H54 (cell line): ENCODE data around the gene YARS1.
"Not testable (repeated sequence)": the region's sequence is repeated elsewhere in the genome, so short reads cannot be mapped to it uniquely, and the experiment has no call there.

Source experiments
- DNase-seq: peaks from one replicate; pipeline ENCODE4 v3.0.0; 2011; ENCODE audit warnings: low spot score, mixed read lengths; ENCODE audit not compliant: insufficient read length
- FAIRE-seq: peaks from 3 replicates; lab custom pipeline; 2011; peaks lifted over from hg19 to GRCh38; lab: Jason Lieb, UNC
- POLR2A ChIP-seq: IDR thresholded peaks from 2 replicates; pipeline ENCODE4 v1.6.1; 2011; ENCODE audit warnings: low read depth, mild to moderate bottlenecking, low read length

The YARS1 gene

DNA sequence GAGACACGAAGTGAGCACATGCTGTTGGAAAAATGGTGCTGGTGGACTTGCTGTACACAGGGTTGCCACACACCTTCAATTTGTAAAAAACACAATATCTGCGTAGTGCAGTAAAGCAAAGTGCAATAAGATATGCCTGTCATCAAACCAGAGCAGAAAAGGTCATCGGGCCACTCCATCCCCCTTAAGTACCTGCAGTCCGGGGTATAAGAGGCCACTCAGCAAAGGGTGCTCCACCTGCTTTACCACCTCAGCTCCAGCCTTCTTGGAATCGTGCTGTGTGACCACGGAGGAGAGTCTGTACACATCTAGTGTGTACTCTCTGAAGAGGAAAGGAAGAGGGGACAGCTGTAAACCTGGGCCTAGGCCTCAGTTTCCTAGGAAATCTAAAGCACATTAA, 10.9 kb downstream of the YARS1 start:
- FAIRE-seq, result no peak
- DNase-seq, result no peak
- TF ChIP-seq POLR2A, result no peak

GRCh38 chr1:32804460-32804859, 12.7 kb downstream of the YARS1 start:
- FAIRE-seq, result not testable (repeated sequence)

GRCh38 chr1:32801096-32801715, 16.0 kb downstream of the YARS1 start:
- no peak for TF ChIP-seq POLR2A
- DNase-seq (peak; percentile 34), FAIRE-seq (peak; percentile 84)

More at GRCh38 chr1:32804460-32804859, 12.7 kb downstream of the YARS1 start:
- not testable (repeated sequence) for DNase-seq

DNA sequence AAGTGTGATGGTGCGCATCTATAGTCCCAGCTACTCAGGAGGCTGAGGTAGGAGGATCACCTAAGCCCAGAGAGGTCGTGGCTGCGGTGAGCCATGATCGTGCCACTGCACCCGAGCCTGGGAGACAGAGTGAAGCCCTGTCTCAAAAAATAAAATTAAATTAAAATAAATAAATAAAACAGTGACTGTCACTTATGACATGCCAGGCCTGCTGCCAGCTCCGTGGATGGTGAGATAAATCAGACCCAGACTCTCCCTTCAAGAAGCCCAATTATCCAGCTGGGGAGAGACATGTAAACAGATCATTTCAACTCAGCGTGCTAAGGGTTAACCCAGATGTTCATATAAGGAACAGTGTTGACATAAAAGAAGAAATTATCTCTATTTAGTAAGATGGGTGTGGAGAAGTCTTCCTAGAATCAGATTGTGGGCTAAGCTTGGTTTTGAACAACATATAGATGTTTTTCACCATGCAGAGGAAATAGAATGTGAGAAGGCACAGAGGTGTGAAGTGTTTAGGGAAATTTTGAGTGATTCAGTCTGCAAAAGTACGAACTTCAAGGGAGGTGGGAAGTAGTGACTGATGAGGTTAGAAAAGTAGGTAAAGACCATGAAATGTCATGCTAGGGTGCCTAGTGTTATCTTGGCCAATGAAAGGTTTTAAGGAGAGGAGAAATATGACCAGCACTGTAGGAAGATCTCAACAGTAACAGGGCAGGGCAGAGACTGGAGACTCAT, 18.3 kb downstream of the YARS1 start:
- TF ChIP-seq POLR2A, result no peak
- FAIRE-seq, result no peak
- DNase-seq, result no peak

- no peak for TF ChIP-seq POLR2A
- DNase-seq, result peak; percentile 39
- FAIRE-seq, result no peak
Observed at GRCh38 chr1:32798191-32798590, 19.0 kb downstream of the YARS1 start.

DNA sequence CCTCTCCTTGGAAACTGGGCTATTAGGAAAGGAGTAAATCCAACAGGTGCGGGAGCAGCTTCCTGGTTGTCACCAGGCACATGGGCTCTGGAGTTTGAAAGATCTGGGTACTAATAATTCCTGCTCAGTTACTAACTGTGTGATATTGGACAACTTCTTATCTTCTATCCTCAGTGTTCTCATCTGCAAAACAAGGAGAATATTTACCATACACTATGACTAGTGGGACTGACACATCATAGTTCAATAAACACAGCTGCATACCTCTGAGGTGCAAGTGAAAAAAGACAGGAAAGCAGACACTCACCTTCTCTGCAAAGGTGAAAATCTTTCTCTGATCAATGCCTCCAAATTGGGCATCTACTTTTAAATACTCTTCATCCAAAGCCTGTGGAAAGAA, 19.7 kb downstream of the YARS1 start:
- no peak for TF ChIP-seq POLR2A
- no peak for FAIRE-seq
- no peak for DNase-seq

DNA sequence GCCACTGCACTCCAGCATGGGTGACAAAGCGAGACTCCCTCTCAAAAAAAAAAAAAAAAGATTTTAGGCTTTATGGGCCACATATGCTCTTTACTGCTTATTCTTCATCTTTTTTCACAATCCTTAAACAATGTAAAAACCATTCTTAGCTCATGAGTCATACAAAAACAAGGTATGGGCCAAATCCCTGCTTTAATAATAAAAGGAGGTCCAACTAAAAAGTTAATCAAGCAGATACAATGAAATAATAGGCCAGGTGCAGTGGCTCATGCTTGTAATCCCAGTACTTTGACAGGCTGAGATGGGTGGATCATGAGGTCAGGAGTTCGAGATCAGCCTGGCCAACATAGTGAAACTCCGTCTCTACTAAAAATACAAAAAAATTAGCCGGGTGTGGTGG, 21.4 kb downstream of the YARS1 start:
- FAIRE-seq, result peak; percentile 23
- not testable (repeated sequence) for DNase-seq

GRCh38 chr1:32791881-32792280, 25.3 kb downstream of the YARS1 start:
- DNase-seq, result peak; percentile 47
- no peak for TF ChIP-seq POLR2A
- peak; percentile 80 for FAIRE-seq

DNA sequence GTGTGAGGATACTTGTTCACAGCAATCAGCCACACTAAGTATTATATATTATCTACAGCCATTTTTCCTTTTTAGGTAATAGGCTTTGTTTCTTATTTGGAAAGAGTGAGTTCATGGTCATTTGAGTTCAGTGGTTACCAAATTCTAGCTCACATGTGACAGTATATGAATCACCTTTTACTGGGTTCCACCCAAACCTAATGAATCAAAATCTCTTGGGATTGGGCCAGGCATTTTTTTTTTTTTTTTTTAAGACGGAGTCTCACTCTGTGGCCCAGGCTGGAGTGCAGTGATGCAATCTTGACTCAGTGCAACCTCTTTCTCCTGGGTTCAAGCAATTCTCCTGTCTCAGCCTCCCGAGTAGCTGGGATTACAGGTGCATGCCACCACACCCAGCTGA, 27.8 kb downstream of the YARS1 start:
- DNase-seq, result not testable (repeated sequence)
- FAIRE-seq, result peak; percentile 57

GRCh38 chr1:32786856-32787255, 30.3 kb downstream of the YARS1 start:
- DNase-seq, result no peak
- TF ChIP-seq POLR2A, result no peak
- FAIRE-seq, result no peak

DNA sequence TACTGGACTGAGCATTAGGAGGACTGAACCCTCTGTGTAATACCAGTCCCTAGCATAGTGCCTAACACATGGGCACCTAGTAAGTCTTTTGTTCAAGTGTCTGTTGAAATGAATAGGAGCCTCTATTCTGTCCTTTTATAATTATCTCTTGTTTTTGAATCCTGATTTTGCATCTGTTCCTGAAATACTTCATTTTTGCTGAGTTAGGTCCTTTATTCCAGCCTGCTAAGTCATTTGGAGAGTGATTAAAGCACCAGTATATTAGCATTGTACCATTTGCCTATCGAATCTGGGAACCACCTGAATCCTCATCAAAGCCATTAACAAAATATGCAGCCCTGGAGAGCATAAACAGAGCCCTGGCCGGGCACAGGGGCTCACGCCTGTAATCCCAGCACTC, 32.3 kb downstream of the YARS1 start:
- no peak for FAIRE-seq

GRCh38 chr1:32783851-32784250, 33.3 kb downstream of the YARS1 start:
- no peak for DNase-seq
- no peak for TF ChIP-seq POLR2A
- no peak for FAIRE-seq

More for the DNA sequence above, 32.3 kb downstream of the YARS1 start:
- no peak for TF ChIP-seq POLR2A
- DNase-seq, result no peak

DNA sequence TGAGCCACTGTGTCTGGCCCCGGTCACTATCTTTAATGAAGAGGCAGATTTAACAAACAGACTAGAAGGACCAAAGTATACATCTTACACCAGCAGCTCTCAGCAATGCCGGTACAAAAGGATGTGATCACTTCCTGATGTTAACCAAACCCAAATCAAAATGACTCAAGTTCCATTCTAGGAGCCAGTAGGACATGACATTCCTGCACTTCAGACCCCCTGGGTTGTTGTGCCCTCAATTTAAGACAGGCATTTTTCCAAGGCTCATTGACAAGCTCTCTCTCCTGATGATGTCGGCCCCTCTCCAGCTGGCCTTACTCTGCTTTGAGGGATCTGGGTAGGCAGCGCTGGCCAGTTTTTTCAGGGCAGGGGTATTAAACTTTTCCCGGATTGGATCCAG, 35.1 kb downstream of the YARS1 start:
- peak; percentile 67 for FAIRE-seq
- TF ChIP-seq POLR2A, result no peak
- DNase-seq, result no peak

DNA sequence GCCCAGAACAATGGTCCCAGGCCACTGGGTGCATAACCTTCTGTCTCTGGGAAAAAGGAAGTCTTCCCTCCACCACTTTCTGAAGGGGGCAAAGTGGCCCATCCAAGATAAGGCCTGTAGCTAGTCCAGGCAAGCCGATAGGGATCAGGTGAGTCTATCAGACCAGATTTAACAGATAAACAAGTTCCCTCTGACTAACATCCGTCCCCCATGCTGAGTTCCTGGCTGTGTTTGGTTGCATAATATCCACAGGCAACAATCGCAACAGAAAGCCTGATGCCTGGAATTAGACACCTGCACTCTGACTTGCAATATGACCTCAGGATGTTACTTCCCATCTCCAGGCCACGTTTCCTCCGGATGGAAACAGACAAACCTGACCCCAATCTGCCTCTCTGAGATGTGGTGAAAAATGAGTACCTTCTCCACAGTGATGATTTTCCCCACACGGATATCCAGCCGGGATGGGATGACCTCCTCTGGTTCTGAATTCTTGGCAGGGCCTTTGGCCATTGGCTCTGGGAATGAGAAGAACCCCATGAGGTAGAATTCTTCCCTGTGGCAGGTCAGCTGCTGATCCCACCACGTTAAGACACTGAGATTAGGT, 36.4 kb downstream of the YARS1 start:
- no peak for TF ChIP-seq POLR2A
- DNase-seq (no peak), FAIRE-seq (peak; percentile 43)

GRCh38 chr1:32780005-32780404, 37.2 kb downstream of the YARS1 start:
- TF ChIP-seq POLR2A, result no peak
- DNase-seq (no peak), FAIRE-seq (no peak)
